AG09319 (cell line): ENCODE results near the gene BTBD9.

Experiments used
- DNase-seq: peaks from one replicate; pipeline ENCODE4 v3.0.0-alpha.2; 2010; ENCODE audit warnings: low read depth; ENCODE audit errors: extremely low read depth
- TF ChIP-seq, protein P1 (sequence below): IDR thresholded peaks from 2 replicates; pipeline ENCODE4 v1.5.1; 2011; ENCODE audit warnings: low read depth, mild to moderate bottlenecking, inconsistent platforms, low read length, moderate library complexity

BTBD9 gene

DNA sequence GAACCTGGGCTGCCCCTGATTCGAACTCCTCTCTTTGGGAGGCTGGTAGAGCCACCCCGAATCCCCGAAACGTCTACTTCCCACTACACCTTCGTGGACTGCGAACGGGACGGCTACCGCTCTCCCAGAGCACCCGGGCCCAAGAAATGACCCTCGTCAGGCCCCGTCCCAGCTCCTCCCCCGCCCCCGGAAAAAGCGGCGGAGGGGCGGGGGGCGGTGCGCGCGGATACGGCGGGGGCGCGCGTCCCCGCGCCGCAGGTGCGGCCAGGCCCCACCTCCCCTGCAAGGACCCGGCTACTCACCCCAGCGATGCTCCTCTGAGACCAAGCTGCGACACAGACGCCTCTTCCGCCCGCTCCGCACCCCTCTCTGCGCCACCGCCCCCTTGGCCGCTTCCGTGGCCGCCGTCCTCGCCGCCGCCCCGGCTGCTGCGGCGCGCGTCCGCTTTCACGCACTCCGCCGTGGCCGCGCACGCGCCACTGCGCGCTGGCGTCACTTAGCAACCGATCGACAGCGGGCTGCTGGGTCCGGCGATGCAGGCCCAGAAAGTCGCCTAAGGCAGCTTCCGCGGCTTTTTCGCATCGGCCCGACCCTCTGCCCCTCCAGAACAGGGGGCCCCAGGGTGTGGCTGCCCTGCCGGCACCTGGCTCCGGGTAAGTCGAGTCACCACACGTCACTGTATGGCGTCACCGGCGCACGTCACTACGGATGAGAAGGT is at the start of gene BTBD9:
Gene BTBD9, minus strand, starts transcription at position 432 of the 718 bp plus-strand sequence.
- TF ChIP-seq, protein P1, sequence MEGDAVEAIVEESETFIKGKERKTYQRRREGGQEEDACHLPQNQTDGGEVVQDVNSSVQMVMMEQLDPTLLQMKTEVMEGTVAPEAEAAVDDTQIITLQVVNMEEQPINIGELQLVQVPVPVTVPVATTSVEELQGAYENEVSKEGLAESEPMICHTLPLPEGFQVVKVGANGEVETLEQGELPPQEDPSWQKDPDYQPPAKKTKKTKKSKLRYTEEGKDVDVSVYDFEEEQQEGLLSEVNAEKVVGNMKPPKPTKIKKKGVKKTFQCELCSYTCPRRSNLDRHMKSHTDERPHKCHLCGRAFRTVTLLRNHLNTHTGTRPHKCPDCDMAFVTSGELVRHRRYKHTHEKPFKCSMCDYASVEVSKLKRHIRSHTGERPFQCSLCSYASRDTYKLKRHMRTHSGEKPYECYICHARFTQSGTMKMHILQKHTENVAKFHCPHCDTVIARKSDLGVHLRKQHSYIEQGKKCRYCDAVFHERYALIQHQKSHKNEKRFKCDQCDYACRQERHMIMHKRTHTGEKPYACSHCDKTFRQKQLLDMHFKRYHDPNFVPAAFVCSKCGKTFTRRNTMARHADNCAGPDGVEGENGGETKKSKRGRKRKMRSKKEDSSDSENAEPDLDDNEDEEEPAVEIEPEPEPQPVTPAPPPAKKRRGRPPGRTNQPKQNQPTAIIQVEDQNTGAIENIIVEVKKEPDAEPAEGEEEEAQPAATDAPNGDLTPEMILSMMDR = no peak
- peak; percentile 47 for DNase-seq

DNA sequence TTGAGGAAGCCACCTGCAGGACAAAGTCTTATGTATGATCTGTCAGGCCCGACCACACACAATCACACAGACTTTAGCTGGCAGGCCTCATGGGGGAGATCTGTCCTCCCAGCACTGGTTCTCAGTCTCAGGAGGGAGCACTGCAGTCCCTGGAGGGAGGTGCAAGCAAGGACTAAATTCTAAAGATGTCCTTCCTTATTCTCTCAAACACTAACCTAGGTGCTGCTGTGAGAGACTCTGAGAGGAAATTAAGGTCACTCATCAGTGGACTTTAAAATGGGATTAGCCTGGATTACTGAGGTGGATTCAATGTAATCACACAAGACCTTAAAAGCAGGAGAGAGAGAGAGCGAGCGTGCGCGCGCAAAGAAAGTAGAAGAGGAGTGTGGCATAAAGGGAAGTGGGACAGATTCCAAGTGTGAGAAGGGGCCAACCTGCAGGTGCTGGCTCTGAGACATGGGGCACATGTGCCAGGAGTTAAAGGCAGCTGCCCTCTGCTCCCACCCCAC is 48.9 kb upstream of the BTBD9 start:
- TF ChIP-seq, protein P1 = no peak
- DNase-seq = no peak

DNA sequence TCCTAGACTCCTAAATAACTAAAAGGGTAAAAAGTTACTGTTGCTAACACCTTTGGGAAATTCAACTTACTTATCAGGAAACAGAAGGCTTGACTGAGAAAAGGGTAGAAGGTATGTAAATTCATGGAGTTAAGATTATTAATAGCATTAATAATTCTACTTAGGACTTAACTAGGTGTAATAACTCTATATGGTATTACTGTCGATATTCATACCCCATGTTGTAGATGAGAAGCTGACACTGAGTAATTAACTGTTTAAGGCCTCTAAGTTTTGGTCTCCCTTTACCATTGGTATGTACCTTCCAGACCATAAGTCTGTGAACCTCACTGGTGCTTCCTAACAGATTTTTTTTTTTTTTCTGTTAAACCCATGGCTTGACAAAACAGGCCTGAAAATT is 47.8 kb upstream of the BTBD9 start:
- TF ChIP-seq, protein P1 = no peak

DNA sequence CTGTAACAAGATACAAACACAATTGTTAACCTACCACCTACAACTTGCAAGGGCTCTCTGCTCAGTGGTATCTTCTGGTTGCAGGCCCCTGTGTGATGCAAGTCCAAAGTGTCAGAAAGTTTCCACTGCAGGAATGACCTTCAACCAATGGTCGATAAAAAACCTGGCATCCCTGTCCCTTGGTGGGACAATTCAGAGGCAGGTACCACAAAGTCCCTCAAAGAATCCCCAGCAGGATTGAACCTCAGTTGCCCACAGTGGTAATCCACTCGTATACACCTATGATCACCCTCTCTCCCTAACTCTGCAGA is 47.3 kb upstream of the BTBD9 start:
- no peak for DNase-seq
- TF ChIP-seq, protein P1 = no peak

More for the DNA sequence above, 47.8 kb upstream of the BTBD9 start:
- no peak for DNase-seq

DNA sequence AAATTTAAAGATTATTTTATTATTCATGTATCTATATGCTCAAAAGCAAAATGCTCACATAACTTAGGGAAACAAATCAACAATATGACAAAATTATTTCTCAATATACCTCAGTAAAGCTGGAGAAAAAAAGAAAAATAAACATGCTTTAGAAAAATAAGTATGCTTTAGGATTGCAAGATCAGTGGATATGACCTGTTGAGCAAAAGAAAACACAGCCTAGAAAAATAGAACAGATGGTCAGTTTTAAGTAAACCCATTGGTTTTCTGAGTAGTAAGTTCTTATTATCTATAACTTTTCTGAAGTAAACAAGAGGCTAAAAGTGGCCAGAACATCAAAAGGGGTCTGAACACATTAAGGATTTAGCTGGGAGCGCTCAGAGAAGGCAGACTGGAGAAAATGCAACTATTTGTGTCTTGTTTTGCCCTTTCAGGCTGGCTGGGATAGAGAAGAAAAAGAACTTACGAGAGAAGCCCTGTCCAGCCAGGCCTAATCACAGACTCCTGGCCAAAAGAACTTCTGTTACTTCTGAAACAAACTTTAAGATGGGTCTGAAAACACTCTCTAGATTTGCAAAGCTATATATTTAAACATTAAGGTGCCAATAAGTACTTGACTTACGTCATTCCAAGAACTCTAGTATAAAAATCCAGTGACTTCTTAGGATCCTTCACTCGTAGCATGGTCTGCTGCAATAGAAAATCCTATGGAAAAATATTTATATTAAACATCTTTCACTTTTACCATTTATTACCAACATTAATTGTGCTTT is 46.7 kb upstream of the BTBD9 start:
- no peak for DNase-seq
- TF ChIP-seq, protein P1 = no peak

DNA sequence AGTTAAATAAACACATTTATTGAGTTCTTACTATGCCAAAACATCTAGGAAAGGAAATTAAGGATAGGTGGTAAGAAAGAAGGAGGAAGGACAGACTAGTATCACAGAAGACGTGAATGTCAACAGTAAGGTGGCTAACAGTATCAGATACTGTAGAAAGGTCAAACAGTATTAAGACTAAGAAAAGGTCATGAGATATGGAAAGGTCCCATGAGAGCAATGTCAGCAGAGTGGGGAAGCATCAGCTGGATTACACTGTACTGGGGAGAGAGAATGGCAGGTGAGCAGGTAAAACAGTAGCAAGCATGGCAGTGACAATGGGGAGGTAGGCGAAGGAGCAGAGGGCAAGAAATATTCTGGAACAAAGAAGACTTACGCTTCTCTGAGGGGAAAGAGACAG is 45.2 kb upstream of the BTBD9 start:
- no peak for DNase-seq
- TF ChIP-seq, protein P1 = no peak

DNA sequence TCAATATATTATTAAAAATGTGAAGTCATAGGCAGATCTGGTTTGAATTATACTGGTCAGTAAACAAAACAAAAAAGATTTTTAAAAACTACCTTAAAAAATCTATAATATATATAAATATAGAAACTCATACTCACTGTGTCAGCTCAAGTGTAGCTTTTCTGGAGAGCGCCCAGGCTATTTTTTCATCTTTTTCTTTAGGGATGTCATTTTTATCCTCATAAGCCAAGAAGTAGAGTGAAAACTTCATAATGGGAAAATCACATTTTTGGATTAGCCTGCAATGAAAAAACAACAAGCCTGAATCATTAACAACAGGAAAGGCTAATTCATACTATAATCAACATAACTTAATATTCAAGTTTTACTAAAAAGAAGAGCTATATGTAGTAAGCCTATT is 44.5 kb upstream of the BTBD9 start:
- TF ChIP-seq, protein P1 = no peak
- DNase-seq = no peak
